ENCODE results near the gene FOXL2NB.

The FOXL2NB gene

DNA sequence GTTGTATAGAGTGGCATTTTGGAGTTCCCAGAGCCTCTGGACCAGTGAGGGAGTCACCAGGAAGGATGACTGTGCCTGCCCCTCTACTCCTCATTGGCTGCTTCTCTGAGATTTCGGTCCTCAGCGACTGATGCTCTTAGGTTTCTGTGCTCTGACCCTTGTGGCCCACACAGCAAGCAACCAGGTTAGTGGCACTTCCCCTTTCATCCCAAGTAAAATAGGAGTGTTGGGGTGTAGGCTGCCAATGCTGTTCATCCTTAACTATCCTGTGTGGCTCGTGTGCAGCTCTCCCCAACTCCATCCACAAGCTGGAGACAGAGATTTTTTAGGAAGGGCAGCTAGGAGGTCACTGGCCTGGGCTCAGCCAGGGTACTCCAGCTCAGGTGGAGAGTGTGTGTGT lies 37.8 kb downstream of the FOXL2NB start:
- Histone ChIP-seq H3K79me2 (ENCODE audit: insufficient read depth, low read length) (no peaks in the 10 kb centered on the region), H3K4me3 (ENCODE audit: low read length, poor library complexity, severe bottlenecking) (no peak overlapping the region), H3K36me3 (ENCODE audit: insufficient read depth, low read length) (no peaks in the 10 kb centered on the region), H3F3A (ENCODE audit: low read depth) (no peaks in the 10 kb centered on the region), H3K4me2 (ENCODE audit: low read depth, low read length, poor library complexity, severe bottlenecking) (no peak overlapping the region), H4K20me1 (ENCODE audit: insufficient read depth, low read length, poor library complexity, severe bottlenecking) (no peaks in the 10 kb centered on the region), H3K9me3 (ENCODE audit: insufficient read depth, low read depth, low read length) (no peaks in the 10 kb centered on the region), H3K27me3 (ENCODE audit: insufficient read depth, low read length, poor library complexity, severe bottlenecking) (no peaks in the 10 kb centered on the region), H3K4me1 (ENCODE audit: insufficient read depth, low read length, poor library complexity, severe bottlenecking) (no peaks in the 10 kb centered on the region), H3K9me2 (replicated peaks; ENCODE audit: low read depth, low read length) (no peaks in the 10 kb centered on the region), H2AFZ (ENCODE audit: low read length) (no peak overlapping the region), H3K9ac (ENCODE audit: low read depth, low read length, poor library complexity, severe bottlenecking) (no peak overlapping the region)
- TF ChIP-seq EZH2phosphoT487 (IDR thresholded peaks at IDR 0.05; ENCODE audit: borderline replicate concordance) = no peak
- TF ChIP-seq, protein P1, sequence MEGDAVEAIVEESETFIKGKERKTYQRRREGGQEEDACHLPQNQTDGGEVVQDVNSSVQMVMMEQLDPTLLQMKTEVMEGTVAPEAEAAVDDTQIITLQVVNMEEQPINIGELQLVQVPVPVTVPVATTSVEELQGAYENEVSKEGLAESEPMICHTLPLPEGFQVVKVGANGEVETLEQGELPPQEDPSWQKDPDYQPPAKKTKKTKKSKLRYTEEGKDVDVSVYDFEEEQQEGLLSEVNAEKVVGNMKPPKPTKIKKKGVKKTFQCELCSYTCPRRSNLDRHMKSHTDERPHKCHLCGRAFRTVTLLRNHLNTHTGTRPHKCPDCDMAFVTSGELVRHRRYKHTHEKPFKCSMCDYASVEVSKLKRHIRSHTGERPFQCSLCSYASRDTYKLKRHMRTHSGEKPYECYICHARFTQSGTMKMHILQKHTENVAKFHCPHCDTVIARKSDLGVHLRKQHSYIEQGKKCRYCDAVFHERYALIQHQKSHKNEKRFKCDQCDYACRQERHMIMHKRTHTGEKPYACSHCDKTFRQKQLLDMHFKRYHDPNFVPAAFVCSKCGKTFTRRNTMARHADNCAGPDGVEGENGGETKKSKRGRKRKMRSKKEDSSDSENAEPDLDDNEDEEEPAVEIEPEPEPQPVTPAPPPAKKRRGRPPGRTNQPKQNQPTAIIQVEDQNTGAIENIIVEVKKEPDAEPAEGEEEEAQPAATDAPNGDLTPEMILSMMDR (conservative IDR thresholded peaks at IDR 0.05; ENCODE audit: low read length) = no peak

DNA sequence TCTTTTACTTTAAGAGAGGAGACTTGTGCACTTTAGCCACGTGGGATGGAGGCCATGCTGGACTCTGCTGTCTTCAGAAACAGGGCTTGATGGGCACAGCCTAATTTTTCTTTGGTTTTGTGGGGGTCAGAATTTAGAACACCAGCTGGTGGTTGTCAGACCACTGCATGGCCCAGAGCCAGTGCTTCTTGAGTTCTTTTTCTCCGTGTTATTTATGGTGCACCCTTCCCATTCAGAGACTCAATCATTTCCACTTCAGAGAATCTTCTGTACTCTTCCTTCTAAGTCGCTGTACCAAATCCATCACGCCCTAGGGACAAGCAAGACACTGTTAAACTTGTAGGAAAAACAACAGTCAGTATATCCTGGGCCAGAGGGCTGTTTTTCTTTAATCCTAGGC lies 38.9 kb downstream of the FOXL2NB start:
- Histone ChIP-seq H3K9ac (ENCODE audit: low read depth, low read length, poor library complexity, severe bottlenecking) (no peak overlapping the region), H3K9me2 (replicated peaks; ENCODE audit: low read depth, low read length) (no peaks in the 10 kb centered on the region), H3K4me3 (ENCODE audit: low read length, poor library complexity, severe bottlenecking) (no peak overlapping the region), H3K79me2 (ENCODE audit: insufficient read depth, low read length) (no peaks in the 10 kb centered on the region), H2AFZ (ENCODE audit: low read length) (no peak overlapping the region), H3K4me2 (ENCODE audit: low read depth, low read length, poor library complexity, severe bottlenecking) (no peak overlapping the region), H3K27me3 (ENCODE audit: insufficient read depth, low read length, poor library complexity, severe bottlenecking) (no peaks in the 10 kb centered on the region), H3F3A (ENCODE audit: low read depth) (no peaks in the 10 kb centered on the region), H4K20me1 (ENCODE audit: insufficient read depth, low read length, poor library complexity, severe bottlenecking) (no peaks in the 10 kb centered on the region), H3K9me3 (ENCODE audit: insufficient read depth, low read depth, low read length) (no peaks in the 10 kb centered on the region), H3K4me1 (ENCODE audit: insufficient read depth, low read length, poor library complexity, severe bottlenecking) (no peaks in the 10 kb centered on the region), H3K36me3 (ENCODE audit: insufficient read depth, low read length) (no peaks in the 10 kb centered on the region)
- TF ChIP-seq, protein P1 (conservative IDR thresholded peaks at IDR 0.05; ENCODE audit: low read length) = no peak
- TF ChIP-seq EZH2phosphoT487 (IDR thresholded peaks at IDR 0.05; ENCODE audit: borderline replicate concordance) = no peak

DNA sequence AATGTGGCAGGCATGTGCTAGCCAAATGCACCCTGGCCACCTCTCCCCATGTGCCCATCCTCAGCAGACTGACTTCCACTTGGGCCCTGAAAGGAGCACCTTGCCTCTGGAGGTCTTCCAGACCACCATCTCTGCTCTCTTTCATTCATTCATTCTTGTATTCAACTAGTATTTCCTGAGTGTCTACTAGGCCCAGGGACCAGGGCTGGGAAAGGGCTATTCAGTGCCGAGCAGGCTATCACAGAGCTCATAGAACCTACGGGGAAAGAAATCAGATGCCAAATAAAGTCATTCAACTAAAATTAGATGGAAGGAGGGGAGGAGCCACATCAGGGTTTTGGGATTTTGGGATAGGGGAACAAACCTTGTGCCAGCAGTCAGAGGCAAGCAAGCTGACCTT lies 40.2 kb downstream of the FOXL2NB start:
- Histone ChIP-seq H3F3A (ENCODE audit: low read depth) (no peaks in the 10 kb centered on the region), H3K79me2 (ENCODE audit: insufficient read depth, low read length) (no peaks in the 10 kb centered on the region), H3K27me3 (ENCODE audit: insufficient read depth, low read length, poor library complexity, severe bottlenecking) (no peaks in the 10 kb centered on the region), H3K36me3 (ENCODE audit: insufficient read depth, low read length) (no peaks in the 10 kb centered on the region), H3K9me2 (replicated peaks; ENCODE audit: low read depth, low read length) (no peaks in the 10 kb centered on the region), H3K9ac (ENCODE audit: low read depth, low read length, poor library complexity, severe bottlenecking) (no peak overlapping the region), H3K4me3 (ENCODE audit: low read length, poor library complexity, severe bottlenecking) (no peak overlapping the region), H3K4me1 (ENCODE audit: insufficient read depth, low read length, poor library complexity, severe bottlenecking) (no peaks in the 10 kb centered on the region), H2AFZ (ENCODE audit: low read length) (no peak overlapping the region), H3K9me3 (ENCODE audit: insufficient read depth, low read depth, low read length) (no peaks in the 10 kb centered on the region), H3K4me2 (ENCODE audit: low read depth, low read length, poor library complexity, severe bottlenecking) (no peak overlapping the region), H4K20me1 (ENCODE audit: insufficient read depth, low read length, poor library complexity, severe bottlenecking) (no peaks in the 10 kb centered on the region)
- TF ChIP-seq, protein P1 (conservative IDR thresholded peaks at IDR 0.05; ENCODE audit: low read length) = no peak
- TF ChIP-seq EZH2phosphoT487 (IDR thresholded peaks at IDR 0.05; ENCODE audit: borderline replicate concordance) = no peak

All from Loucy (cell line).